HepG2 (cell line): ENCODE measurements around the gene SRP68. TPM values are rescaled to one million over a fixed set of nuclear protein-coding genes. Genes with fewer than 3 reads are reported as not detected.

Experiments
- ATF3 ChIP-seq: sonication (generic); formaldehyde crosslinking; IDR thresholded peaks from 2 replicates; pipeline ENCODE4 v1.4.0; 2020; ENCODE audit warnings: missing genetic modification reagents
- CAMTA2 ChIP-seq: sonication (generic); formaldehyde crosslinking; IDR thresholded peaks from 2 replicates; pipeline ENCODE4 v1.4.0; 2020; ENCODE audit warnings: mild to moderate bottlenecking, missing genetic modification reagents, borderline replicate concordance
- EEA1 ChIP-seq: sonication (generic); formaldehyde crosslinking; IDR thresholded peaks from 2 replicates; pipeline ENCODE4 v1.5.1; 2020; ENCODE audit warnings: mild to moderate bottlenecking, missing genetic modification reagents, borderline replicate concordance
- FOXK2 ChIP-seq: fragments of 450-650 bp; IDR thresholded peaks from 2 replicates; pipeline ENCODE4 v1.6.1; 2016
- HNRNPL ChIP-seq: fragments of 200-400 bp; formaldehyde crosslinking; IDR thresholded peaks from 2 replicates; pipeline ENCODE4 v1.6.1; 2017; ENCODE audit warnings: mild to moderate bottlenecking, low read depth, low read length
- KLF12 ChIP-seq: sonication (generic); formaldehyde crosslinking; IDR thresholded peaks from 2 replicates; pipeline ENCODE4 v1.4.0; 2020; ENCODE audit warnings: missing genetic modification reagents, borderline replicate concordance
- NCOA1 ChIP-seq: sonication (generic); formaldehyde crosslinking; IDR thresholded peaks from 2 replicates; pipeline ENCODE4 v1.9.0; 2021; ENCODE audit warnings: missing genetic modification reagents
- PLSCR1 ChIP-seq: sonication (generic); formaldehyde crosslinking; IDR thresholded peaks from 2 replicates; pipeline ENCODE4 v1.5.0; 2020; ENCODE audit warnings: missing genetic modification reagents, mild to moderate bottlenecking, borderline replicate concordance
- REL ChIP-seq: sonication (generic); formaldehyde crosslinking; conservative IDR thresholded peaks from 2 replicates; pipeline ENCODE4 v1.8.0; 2022; ENCODE audit warnings: mild to moderate bottlenecking, missing genetic modification reagents, moderate library complexity
- THRA ChIP-seq: sonication (generic); formaldehyde crosslinking; IDR thresholded peaks from 2 replicates; pipeline ENCODE4 v1.4.0; 2020; ENCODE audit warnings: missing genetic modification reagents, borderline replicate concordance
- TMF1 ChIP-seq: sonication (generic); formaldehyde crosslinking; IDR thresholded peaks from 2 replicates; pipeline ENCODE4 v1.8.1; 2022; ENCODE audit warnings: low read depth, missing genetic modification reagents
- TOE1 ChIP-seq: sonication (generic); formaldehyde crosslinking; IDR thresholded peaks from 2 replicates; pipeline ENCODE4 v1.4.0; 2020; ENCODE audit warnings: mild to moderate bottlenecking, missing genetic modification reagents
- TOPORS ChIP-seq: sonication (generic); formaldehyde crosslinking; IDR thresholded peaks from 2 replicates; pipeline ENCODE4 v1.8.0; 2023; ENCODE audit warnings: mild to moderate bottlenecking, missing genetic modification reagents
- TRIM24 ChIP-seq: sonication (generic); formaldehyde crosslinking; IDR thresholded peaks from 2 replicates; pipeline ENCODE4 v1.8.0; 2022; ENCODE audit warnings: mild to moderate bottlenecking, missing genetic modification reagents
- ZBTB46 ChIP-seq: sonication (generic); formaldehyde crosslinking; IDR thresholded peaks from 2 replicates; pipeline ENCODE4 v1.4.0; 2020; ENCODE audit warnings: mild to moderate bottlenecking, missing genetic modification reagents, borderline replicate concordance
- ZFP36L2 ChIP-seq: sonication (generic); formaldehyde crosslinking; IDR thresholded peaks from 2 replicates; pipeline ENCODE4 v1.4.0; 2020; ENCODE audit warnings: missing genetic modification reagents
- ZHX1 ChIP-seq: sonication (generic); formaldehyde crosslinking; IDR thresholded peaks from 2 replicates; pipeline ENCODE4 v1.8.1; 2022; ENCODE audit warnings: low read depth, mild to moderate bottlenecking, missing genetic modification reagents
- ZNF10 ChIP-seq: sonication (generic); formaldehyde crosslinking; IDR thresholded peaks from 2 replicates; pipeline ENCODE4 v1.4.0; 2020; ENCODE audit warnings: mild to moderate bottlenecking, low read depth, missing genetic modification reagents, borderline replicate concordance
- ZNF205 ChIP-seq: IDR thresholded peaks from 2 replicates; pipeline ENCODE4 v1.6.1; 2018; ENCODE audit warnings: missing biosample characterization, missing genetic modification reagents
- ZNF720 ChIP-seq: sonication (generic); formaldehyde crosslinking; IDR thresholded peaks from 2 replicates; pipeline ENCODE4 v1.4.0; 2020; ENCODE audit warnings: missing genetic modification reagents
- ZNF780A ChIP-seq: sonication (generic); formaldehyde crosslinking; IDR thresholded peaks from 2 replicates; pipeline ENCODE4 v1.8.0; 2022; ENCODE audit warnings: mild to moderate bottlenecking, missing genetic modification reagents, moderate library complexity
- ZNF792 ChIP-seq: IDR thresholded peaks from 2 replicates; pipeline ENCODE4 v1.6.1; 2016
- polyA plus RNA-seq, 8 experiments: library from polyadenylated mRNA; depleted of rRNA in 3 of 8; stranded (reverse) in 7 of 8; unstranded in 1 of 8; fragments of >200 nt; fragmentation: Illumina TruSeq in 4 of 8; extraction: Trizol in 4 of 8; gene quantifications; 2 replicates each; pipeline versions ENCODE4 v1.2.1 to v1.2.3, GENCODE V29; 2011 to 2016; ENCODE audit warnings: low read depth in 4 of 8, missing spikeins in 1 of 8, mixed read lengths in 1 of 8; ENCODE audit not compliant: insufficient read depth in 1 of 8
- total RNA-seq, 5 experiments: library from RNA; depleted of rRNA; stranded (reverse); fragments of >200 nt; fragmentation: Illumina TruSeq; extraction: Trizol; gene quantifications; 2 replicates each; pipeline ENCODE4 v1.2.3, GENCODE V29; 2016; ENCODE audit warnings: low read depth in 1 of 5

SRP68 gene
- total and polyA plus RNA-seq, 2 of the 13 experiments (the other 11 are each of a cell fraction or from before 2014, with no cell fraction given) = 39.8 to 74.3 TPM

- TF ChIP-seq ZNF10 = no peak
- no peak; the same call in 1 of the 2 replicates for TF ChIP-seq EEA1 (CRISPR knock-in tag)
- TF ChIP-seq NCOA1 (CRISPR knock-in tag) = no peak
- TF ChIP-seq TOPORS = peak; percentile 31; the same call in 1 of the 2 replicates
- TF ChIP-seq FOXK2 = no peak
- no peak for TF ChIP-seq TRIM24 (CRISPR knock-in tag)
- TF ChIP-seq REL = no peak
- no peak; the same call in 1 of the 2 replicates for TF ChIP-seq TMF1
- no peak for TF ChIP-seq ZNF780A (CRISPR knock-in tag)
- TF ChIP-seq ZFP36L2 (CRISPR knock-in tag) = no peak; the same call in 1 of the 2 replicates
- TF ChIP-seq CAMTA2 (CRISPR knock-in tag) = no peak
- no peak for TF ChIP-seq ZBTB46 (CRISPR knock-in tag)
- peak; percentile 65; the same call in 1 of the 2 replicates for TF ChIP-seq HNRNPL
- TF ChIP-seq PLSCR1 = no peak
- TF ChIP-seq THRA (CRISPR knock-in tag) = peak; percentile 9; the same call in 1 of the 2 replicates
- no peak for TF ChIP-seq ZNF792
- peak; percentile 25; the same call in 1 of the 2 replicates for TF ChIP-seq ZNF205 (CRISPR knock-in tag)
- no peak for TF ChIP-seq KLF12 (CRISPR knock-in tag)
- TF ChIP-seq TOE1 (CRISPR knock-in tag) = no peak
- TF ChIP-seq ATF3 (CRISPR knock-in tag) = no peak
- TF ChIP-seq ZHX1 (CRISPR knock-in tag) = no peak
- TF ChIP-seq ZNF720 (CRISPR knock-in tag) = no peak
These were observed 31.2 kb upstream of the SRP68 start, which contains the start of gene EXOC7 (continued) for GRCh38 chr17:76103274-76104139.
